GM18505 (cell line): ENCODE data around the gene PAM16.

Experiments
- ATAC-seq: cut with Tn5 transposase; IDR thresholded peaks from one replicate; pipeline ENCODE4 v1.9.1; 2021; ENCODE audit not compliant: unreplicated experiment
- POLR2A ChIP-seq: IDR thresholded peaks from 4 replicates; pipeline ENCODE4 v1.6.1; 2011; ENCODE audit warnings: borderline replicate concordance; ENCODE audit not compliant: insufficient read depth, insufficient read length; ENCODE audit errors: extremely low read depth

The PAM16 gene

GRCh38 chr16:4388271-4389021, 37.3 kb upstream of the PAM16 start:
- ATAC-seq: no peak
- TF ChIP-seq POLR2A: no peak

GRCh38 chr16:4387781-4388180, 36.7 kb upstream of the PAM16 start:
- no peak for ATAC-seq
- no peak for TF ChIP-seq POLR2A

- TF ChIP-seq POLR2A: no peak
- no peak for ATAC-seq
Observed at GRCh38 chr16:4386951-4387565, 35.9 kb upstream of the PAM16 start.

- no peak for TF ChIP-seq POLR2A
- no peak for ATAC-seq
Observed at GRCh38 chr16:4386451-4386805, 35.3 kb upstream of the PAM16 start.

GRCh38 chr16:4385789-4386450, 34.8 kb upstream of the PAM16 start:
- no peak for ATAC-seq
- TF ChIP-seq POLR2A: no peak

- ATAC-seq: no peak
- no peak for TF ChIP-seq POLR2A
Observed at GRCh38 chr16:4385066-4385788, 34.1 kb upstream of the PAM16 start.

- no peak for ATAC-seq
- TF ChIP-seq POLR2A: no peak
Observed at GRCh38 chr16:4384509-4384942, 33.4 kb upstream of the PAM16 start.

- TF ChIP-seq POLR2A: no peak
- no peak for ATAC-seq
Observed at GRCh38 chr16:4383591-4384444, 32.7 kb upstream of the PAM16 start.

- ATAC-seq: no peak
- no peak for TF ChIP-seq POLR2A
Observed at GRCh38 chr16:4382795-4383357, 31.8 kb upstream of the PAM16 start.

GRCh38 chr16:4381935-4382794, 31.0 kb upstream of the PAM16 start:
- no peak for TF ChIP-seq POLR2A
- ATAC-seq: no peak

GRCh38 chr16:4381072-4381934, 30.2 kb upstream of the PAM16 start:
- no peak for ATAC-seq
- TF ChIP-seq POLR2A: no peak
